ENCODE results near the gene SPRR2E.
"Not testable (repeated sequence)": the region's sequence is repeated elsewhere in the genome, so short reads cannot be mapped to it uniquely, and the experiment has no call there.

Gene SPRR2E

DNA sequence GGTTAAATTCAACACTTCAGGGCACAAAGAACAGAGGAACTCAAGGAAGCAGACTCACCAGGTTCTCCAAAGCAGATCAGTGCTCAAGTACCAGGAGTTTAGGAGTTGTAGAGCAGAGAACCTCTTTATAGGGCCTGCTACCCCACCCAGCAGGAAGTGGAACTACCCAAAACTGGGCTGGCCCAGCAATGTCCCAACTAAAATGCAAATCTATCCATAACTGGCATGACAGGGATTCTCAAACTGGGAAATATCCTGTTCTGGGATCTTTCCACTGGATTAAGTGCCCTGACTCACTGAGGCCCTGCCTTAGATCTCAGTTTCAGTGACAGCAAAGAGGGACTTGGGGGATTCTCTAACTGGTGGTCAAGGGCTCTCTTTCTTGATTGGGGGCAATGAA is at the start of gene SPRR2E:
Gene SPRR2E (minus strand): TSS at position 101 of the 400 bp plus-strand sequence. CDS start 775 bp downstream, outside the sequence.
- no peak for DNase-seq

DNA sequence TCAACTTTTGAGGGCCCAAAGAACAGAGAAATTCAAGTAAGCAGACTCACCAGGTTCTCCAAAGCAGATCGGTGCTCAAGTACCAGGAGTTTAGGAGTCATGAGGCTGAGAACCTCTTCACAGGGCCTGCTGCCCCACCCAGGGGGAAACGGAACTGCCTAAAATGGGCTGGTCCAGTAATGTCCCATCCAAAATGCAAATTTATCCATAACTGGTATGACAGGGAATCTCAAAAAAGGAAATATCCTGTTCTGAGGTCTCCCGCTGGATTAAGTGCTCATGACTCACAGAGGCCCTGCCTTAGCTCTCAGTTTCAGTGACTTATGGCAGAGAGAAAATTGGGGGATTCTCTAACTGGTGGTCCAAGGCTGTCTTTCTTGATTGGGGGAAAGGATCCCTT is 47.1 kb upstream of the SPRR2E start:
- DNase-seq = no peak

DNA sequence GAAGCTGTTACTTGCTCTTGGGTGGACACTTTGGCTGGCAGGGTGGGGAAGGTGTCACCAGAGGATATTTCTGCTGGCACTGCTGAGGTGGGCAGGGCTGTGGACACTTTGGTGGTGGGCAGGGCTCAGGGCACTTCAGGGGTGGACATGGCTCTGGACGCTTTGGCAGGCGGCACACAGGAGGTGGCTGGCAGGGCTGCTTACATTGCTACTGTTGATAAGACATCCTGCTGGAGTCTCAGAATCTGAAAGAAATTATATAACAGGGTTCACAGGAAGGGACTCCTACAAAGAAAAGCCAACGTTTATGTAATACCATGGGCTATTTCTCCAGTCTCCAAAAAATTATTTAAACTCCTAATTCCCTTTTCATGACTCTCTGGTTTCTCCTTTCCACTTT is 46.2 kb upstream of the SPRR2E start:
- DNase-seq = no peak

DNA sequence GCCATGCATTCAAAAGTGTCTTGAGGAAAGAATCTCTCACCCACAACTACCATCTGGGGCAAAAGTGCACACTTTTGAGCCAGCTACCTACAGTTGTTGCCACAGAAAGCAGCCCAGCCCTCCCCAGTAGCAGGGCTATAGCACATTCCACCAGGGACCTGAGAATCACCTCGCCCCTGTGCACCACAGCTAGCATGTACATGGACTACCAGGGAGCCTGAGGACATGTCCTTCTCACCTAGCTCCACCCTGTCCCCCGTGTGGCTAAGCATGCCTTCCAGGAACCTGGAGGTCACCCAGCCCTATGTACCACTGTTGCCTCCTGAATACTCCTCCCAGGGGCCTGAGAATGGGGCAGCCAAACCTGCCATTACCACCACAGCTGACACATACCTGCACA is 39.4 kb upstream of the SPRR2E start:
- DNase-seq = no peak

DNA sequence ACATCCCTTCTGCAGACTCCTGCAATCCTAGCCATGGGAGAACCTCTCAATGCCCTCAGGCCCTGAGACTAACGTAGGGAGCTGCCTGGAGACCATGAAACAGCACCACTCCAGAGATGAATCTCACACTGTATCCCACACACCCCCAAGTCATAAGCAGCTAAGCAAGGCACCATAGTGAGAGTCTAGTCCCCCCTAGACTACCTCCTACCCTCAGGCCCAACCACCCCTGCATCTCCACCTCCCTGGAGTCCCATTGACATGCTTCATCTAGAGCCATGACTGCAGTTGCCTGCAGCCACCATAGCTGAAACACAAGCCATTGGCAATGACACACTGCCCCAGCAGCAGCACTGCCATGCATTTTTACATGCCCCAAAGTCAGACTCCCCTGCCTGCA is 38.9 kb upstream of the SPRR2E start:
- DNase-seq = no peak

DNA sequence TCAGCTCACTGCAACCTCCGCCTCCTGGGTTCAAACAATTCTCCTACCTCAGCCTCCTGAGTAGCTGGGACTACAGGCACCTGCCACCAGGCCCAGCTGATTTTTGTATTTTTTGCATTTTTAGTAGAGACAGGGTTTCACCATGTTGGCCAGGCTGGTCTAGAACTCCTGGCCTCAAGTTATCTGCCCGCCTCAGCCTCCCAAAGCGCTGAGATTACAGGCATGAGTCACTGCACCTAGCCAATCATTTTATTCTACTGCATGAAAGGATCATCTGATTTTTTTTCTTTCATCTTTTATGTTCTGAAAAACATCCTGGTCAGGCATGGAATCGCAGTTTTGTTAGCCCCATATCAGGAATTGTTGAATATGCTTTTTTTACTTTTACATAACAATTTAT is 34.4 kb upstream of the SPRR2E start:
- not testable (repeated sequence) for DNase-seq

DNA sequence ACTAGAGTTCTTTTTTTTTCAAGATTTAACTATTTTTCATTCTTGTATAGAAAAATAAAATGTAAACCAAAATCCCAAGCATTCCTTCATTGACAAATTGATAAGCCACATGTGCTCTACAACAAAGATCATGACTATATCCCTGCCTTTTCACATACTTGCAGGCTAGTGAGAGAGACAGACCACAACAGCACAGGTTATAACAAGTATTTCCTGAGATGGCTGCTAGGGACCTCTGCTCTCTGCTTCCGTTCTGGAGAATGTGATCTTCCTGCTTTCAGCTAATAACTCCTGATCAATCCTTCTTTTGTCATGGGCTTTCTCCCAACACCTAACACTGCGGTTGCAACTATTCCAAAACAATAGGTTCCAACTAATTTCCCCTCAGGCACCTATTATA is 33.0 kb upstream of the SPRR2E start:
- no peak for DNase-seq

DNA sequence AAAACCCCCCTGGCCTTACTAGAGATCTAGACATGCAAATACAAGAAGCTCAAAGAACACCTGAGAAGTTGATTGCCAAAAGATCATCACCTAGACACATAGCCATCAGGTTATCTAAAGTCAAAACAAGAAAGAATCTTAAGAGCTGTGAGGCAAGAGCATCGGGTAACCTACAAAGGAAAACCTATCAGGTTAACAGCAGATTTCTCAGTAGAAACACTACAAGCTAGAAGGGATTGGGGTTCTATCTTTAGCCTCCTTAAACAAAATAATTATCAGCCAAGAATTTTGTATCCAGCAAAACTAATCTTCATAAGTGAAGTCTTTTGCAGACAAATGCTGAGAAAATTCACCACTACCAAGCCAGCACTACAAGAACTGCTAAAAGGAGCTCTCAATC is 31.2 kb upstream of the SPRR2E start:
- no peak for DNase-seq

DNA sequence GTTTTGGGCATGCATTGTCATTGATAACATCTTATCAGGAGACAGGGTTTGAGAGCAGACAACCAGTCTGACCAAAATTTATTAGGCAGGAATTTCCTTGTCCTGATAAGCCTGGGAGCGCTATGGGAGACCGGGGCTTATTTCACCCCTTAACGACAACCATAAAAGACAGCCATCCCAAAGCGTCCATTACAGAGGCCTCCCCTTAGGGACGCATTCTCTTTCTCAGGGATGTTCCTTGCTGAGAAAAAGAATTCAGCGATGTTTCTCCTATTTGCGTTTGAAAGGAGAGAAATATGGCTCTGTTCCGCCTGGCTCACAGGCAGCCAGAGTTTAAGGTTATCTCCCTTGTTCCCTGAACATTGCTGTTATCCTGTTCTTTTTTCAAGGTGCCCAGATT is 29.5 kb upstream of the SPRR2E start:
- DNase-seq = not testable (repeated sequence)

DNA sequence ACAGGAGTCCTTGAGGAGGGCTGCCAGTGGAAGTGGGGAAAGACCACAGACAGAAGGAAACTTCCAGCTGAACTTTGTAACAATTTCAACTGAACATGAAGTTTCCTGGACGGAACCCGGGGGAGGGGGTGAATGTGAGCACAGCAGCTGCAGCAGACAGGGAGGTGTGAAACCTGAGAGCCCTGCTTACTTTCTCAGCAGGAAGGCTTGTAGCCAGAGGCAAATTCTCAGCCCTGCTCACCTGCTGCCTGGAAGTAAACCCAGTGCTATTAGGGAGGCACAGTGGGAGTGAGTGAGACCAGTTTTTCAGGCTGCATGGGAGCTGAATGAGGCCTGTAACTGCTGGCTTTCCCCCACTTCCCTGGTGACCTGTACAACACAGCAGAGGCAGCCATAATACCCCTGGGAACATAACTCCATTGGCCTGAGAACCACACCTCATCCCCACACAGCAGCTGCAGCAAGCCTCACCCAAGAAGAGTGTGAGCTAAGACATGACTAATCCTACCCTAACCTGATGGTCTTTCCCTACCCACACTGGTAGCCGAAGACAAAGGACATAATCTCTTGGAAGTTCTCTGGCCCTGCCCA is 28.6 kb upstream of the SPRR2E start:
- DNase-seq = no peak

DNA sequence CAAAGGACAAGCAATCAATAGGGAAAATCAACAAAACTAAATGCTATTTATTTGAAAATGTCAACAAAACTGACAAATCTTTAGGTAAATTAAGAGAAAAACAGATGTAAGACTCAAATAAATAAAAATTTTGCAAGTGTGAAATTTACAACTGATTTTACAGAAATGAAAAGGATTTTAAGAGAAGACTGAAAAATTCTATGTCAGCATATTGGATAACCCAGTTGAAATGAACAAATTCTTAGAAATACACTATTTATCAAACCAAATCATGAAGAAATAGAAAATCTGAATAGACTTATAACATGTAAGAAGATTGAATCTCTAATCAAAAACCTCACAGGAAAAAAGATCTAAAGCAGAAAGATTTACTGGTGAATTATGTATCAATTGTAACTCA is 26.6 kb upstream of the SPRR2E start:
- DNase-seq = no peak

DNA sequence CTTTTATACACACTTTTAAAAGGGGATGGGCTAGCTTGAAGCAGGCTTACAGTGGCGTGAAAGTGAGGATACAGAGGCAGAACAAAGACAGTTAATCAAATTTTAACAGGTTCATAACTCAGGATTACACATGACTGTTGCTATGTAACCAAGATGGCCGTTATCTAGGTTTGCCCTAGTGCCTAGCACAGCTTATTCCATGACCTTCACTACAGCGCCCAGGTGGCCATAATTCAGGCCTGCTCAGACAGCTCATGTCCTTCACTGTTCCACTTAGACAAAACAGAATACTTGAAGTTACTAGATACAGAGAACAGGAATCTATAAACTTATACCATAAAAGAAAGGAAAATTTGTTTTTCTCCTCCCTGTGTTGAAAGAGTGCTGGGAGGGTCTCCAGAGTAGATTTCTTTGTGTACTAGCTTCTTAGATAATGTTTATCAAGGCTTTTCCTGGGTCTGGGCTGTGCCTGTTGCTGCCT is 25.2 kb upstream of the SPRR2E start:
- no peak for DNase-seq

DNA sequence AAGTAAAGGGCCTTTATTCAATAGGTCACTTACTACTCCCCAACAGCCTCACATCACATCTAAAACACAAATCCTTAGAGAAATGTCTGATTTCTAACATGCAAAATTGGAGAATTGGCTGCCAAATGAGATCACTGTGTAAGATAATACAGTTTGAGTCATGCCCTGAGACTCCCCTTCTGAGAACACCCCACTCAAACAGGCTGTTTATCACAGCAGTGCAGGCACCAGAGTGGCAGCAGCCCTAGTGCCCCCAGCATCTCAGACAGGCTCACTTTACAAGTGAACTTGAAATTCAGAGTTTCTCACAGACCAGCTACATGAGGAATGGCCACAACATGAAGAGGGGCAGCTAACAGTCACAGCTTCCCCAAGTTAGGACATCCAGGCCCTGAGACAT is 20.9 kb upstream of the SPRR2E start:
- DNase-seq = not testable (repeated sequence)

DNA sequence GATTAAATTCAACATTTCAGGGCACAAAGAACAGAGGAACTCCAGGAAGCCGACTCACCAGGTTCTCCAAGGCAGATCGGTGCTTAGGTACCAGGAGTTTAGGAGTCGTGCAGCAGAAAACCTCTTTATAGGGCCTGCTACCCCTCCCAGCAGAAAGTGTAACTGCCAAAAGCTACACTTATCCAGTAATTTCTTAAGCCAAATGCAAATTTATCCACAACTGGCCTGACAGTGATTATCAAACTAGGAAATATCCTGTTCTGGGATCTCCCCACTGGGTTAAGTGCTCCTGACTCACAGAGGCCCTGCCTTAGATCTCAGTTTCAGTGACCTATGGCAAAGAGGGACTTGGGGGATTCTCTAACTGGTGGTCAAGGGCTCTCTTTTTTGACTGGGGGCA is 19.1 kb upstream of the SPRR2E start, which contains the start of gene SPRR2F:
Gene SPRR2F (minus strand): TSS at position 101 of the 400 bp plus-strand sequence. CDS start 783 bp downstream, outside the sequence.
- no peak for DNase-seq

DNA sequence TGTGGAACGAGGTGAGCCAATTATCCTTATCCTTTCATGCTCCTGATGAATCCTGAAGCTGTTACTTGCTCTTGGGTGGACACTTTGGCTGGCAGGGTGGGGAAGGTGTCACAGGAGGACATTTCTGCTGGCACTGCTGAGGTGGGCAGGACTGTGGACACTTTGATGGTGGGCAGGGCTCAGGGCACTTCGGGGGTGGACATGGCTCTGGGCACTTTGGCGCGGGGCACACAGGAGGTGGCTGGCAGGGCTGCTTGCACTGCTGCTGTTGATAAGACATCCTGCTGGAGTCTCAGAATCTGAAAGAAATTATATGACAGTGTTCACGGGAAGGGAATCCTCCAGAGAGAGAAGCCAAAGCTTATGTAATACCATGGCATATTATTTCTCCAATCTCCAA is 18.1 kb upstream of the SPRR2E start:
- not testable (repeated sequence) for DNase-seq

DNA sequence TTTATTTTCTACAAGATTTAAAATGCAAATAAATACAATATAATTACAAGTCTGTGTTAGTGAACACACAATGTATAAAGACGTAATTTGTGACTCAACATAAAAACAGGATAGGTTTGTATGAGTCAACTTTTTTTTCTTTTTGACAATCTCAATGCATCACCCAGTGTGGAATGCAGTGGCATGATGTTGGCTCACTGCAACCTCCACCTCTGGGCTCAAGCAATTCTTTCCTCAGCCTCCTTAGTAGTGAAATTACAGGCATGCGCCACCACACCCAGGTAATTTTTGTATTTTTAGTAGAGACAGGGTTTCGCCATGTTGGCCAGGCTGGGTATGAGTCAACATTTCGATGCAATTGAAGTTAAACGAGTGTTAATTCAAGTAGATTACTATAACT is 5.9 kb upstream of the SPRR2E start:
- DNase-seq = no peak

DNA sequence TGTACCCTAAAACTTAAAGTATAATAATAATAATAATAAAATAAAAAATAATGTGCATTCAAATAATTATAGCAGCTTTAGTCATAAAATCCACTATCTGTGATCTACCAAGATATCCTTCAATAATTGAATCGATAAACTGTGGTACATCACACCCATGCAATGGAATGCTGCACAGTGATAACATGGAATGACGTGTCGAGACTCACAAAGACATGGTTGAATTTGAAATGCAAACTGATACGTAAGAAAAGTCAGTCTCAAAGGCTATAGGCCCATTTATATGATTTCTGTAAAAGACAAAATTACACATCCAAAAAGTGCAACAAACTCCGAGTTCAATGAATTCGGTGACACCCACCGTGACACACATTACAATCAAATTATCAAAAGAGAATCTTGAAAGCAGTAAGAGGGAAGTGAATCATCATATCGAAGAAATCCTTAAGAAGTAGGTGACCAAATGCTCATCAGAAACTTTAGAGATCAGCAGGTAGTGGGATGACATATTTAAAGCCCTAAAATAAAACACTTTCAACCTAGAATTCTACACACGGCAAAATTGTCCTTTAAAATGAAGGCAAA is 5.2 kb upstream of the SPRR2E start:
- no peak for DNase-seq

DNA sequence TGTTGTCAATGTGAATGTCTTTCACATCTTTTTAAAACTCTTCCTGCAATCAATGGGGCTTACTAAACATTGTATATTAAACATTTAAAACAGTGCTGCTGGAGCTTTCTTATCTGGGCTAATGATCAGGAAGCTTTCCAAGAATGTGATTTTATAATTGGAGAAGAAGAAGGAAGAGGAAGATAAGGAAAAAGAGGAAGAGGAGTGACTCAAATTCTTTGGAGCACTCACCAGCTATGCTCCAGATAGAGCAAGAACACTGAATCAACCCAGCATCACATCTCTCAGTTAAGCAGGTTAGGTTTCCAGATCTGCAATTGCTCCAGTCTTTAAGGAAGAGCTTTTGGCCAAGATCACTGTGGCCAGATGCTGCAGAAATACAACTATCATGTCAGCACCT is 1.4 kb upstream of the SPRR2E start:
- no peak for DNase-seq

DNA sequence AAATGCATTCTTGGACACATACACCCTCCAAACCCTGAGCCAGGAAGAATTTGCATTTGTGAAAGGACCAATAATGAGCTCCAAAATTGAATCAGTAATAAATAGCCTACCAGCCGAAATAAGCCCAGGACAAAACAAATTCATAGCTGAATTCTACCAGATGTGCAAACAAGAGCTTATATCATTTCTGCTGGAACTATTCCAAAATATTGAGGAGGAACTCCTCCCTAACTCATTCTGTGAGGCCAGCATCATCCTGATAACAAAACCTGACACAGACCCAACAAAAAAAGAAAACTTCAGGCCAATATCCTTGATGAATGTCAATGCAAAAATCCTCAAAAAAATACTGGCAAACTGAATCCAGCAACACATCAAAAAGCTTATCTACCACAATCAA is 6.7 kb downstream of the SPRR2E start:
- no peak for DNase-seq

DNA sequence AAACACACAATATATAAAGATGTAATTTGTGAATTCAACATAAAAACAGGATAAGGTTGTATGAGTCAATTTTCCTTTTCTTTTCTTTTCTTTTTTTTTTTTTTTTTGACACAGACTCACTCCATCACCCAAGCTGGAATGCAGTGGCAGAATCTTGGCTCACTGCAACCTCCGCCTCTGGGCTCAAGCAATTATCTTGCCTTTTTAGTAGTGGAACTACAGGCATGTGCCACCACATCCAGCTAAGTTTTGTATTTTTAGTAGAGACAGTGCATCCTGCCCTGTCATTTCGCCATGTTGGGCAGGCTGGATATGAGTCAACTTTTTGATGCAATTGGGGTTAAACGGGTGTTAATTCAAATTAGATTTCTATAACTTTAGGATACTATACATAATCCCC is 12.6 kb downstream of the SPRR2E start:
- no peak for DNase-seq

DNA sequence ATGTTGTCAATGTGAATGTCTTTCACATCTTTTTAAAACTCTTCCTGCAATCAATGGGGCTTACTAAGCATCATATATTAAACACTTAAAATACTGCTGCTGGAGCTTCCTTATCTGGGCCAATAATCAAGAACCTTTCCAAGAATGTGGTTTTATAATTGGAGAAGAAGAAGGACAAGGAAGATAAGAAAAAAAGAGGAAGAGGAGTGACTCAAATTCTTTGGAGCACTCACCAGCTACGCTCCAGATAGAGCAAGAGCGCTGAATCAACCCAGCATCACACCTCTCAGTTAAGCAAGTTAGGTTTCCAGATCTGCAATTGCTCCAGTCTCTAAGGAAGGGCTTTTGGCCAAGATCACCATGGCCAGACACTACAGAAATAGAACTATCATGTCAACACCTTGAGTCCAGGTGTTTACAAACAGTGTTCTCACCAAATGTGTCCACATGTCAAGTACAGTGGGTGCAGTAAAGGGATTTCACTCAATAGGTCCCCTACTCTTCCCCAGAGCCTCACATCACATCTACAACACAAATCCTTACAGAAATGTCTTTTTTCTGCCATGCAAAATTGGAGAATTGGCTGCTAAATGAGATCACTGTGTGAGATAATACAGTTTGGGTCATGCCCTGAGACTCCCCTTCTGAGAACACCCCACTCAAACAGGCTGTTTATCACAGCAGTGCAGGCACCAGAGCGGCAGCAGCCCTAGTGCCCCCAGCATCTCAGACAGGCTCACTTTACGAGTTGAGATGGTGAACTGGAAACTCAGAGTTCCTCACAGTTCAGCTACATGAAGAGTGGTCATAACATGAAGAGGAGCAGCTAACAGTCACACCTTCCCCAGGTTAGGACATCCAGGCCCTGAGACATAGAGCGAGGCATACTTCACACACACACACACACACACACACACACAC is 21.3 kb downstream of the SPRR2E start:
- DNase-seq = no peak

DNA sequence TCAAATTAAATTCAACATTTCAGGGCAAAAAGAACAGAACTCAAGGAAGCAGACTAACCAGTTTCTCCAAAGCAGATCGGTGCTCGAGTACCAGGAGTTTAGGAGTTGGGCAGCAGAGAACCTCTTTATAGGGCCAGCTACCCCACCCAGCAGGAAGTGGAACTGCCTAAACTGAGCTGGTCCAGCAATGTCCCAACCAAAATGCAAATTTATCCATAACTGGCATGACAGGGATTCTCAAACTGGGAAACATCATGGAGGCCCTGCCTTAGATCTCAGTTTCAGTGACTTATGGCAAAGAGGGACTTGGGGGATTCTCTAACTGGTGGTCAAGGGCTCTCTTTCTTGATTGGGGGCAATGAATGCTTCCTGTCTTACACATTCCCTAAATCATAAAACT is 22.8 kb downstream of the SPRR2E start, which contains the start of gene SPRR2B:
Gene SPRR2B (minus strand): TSS at position 101 of the 400 bp plus-strand sequence. CDS start 772 bp downstream, outside the sequence.
- no peak for DNase-seq

DNA sequence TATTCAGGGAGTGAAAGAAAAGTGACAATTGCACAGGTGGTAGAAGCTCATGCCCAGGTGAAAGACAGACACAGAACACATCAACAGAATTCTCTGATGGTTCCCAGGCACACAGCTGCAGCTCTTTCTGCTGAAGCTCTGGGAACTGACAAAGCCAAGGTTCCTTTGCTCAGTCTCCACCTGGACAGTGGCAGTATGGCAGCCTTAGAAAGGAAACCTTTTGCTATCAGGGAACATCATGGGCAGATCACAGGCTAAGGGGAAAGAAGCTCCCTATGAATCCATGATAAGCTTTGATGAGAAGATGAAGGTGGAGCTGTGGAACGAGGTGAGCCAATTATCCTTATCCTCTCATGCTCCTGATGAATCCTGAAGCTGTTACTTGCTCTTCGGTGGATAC is 24.1 kb downstream of the SPRR2E start:
- DNase-seq = no peak

Data from DMS53 (cell line).